GM10847 (cell line): ENCODE results near the gene DYDC2.

Source experiments
- POLR2A ChIP-seq: IDR thresholded peaks from 2 replicates; pipeline ENCODE4 v1.6.1; 2011; ENCODE audit not compliant: insufficient read length; ENCODE audit errors: extremely low read depth

Gene DYDC2, protein sequence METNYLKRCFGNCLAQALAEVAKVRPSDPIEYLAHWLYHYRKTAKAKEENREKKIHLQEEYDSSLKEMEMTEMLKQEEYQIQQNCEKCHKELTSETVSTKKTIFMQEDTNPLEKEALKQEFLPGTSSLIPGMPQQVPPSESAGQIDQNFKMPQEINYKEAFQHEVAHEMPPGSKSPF

DNA sequence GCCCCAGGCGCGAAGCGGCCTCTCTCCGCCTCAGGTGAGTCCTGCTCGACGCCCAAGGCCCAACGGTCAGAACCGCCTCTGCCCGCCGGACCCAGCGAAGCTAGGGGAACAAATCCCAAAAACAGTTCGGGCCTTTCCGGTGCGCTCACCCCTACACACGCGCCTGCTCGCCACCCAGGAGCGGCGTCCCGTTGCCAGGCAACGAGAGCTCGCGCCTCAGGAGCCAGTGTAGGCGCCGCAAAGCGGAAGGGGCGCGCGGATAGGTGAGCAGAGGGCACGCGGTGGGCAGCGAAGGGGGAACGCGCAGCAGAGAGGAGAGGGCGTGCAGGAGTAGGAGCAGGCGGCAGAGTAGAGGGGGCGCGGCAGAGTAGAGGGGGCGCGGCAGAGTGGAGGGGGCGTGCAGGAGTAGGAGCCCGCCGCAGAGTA is at the start of gene DYDC2, which contains the start of gene DYDC1:
Gene DYDC2, plus strand, starts transcription at position 219 of the 426 bp plus-strand sequence. CDS start 5,663 bp downstream, outside the sequence.
Gene DYDC1, minus strand, starts transcription at position 193 of the 426 bp plus-strand sequence. CDS start 4,154 bp downstream, outside the sequence.
- no peak for TF ChIP-seq POLR2A

DNA sequence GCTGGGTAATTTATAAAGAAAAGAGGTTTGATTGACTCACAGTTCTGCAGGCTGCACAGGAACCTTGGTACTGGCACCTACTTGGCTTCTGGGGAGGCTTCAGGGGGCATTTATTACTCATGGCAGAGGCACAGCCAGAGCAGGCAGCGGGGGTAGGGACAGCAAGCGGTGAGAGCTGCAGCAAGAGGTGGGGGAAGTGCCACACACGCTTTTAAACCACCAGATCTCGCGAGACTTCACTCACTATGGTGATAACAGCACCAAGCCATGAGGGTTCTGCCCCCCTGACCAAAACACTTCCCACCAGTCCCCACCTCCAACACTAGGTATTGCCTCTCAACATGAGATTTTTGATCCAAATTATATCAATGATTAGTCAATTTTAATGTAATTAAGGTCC is 43.1 kb upstream of the DYDC2 start:
- TF ChIP-seq POLR2A: no peak

DNA sequence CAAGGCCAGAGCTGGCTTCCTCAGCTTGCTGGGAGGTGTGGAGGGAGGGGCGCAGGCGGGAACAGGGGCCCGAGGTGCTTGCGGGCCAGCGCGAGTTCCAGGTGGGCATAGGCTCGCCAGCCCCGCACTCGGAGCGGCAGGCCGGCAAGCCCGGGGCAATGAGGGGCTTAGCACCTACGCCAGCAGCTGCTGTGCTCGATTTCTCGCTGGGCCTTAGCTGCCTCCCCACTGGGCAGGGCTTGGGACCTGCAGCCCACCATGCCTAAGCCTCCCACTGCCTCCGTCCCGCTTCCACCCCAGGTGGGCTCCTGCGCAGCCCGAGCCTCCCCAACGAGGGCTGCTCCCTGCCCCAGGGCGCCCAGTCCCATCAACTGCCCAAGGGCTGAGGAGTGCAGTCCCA is 41.2 kb upstream of the DYDC2 start:
- no peak for TF ChIP-seq POLR2A

DNA sequence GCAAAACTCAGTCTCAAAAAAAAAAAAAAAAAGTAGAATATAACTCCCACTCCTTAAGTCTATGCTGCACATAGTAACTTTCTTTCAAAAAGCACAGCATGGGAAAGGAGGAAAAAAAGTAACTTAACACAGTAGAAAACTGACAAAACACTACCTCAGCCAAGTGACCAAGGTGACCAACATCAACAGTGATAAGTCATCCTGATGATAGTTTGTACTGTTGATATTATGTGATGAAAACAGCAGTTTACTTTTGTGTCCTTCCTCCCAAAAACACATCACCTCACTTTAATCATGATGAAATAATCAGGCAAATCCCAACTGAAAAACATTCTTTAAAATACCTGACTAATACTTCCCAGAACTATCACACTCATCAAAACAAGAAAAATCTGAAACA is 37.8 kb upstream of the DYDC2 start:
- TF ChIP-seq POLR2A: no peak

DNA sequence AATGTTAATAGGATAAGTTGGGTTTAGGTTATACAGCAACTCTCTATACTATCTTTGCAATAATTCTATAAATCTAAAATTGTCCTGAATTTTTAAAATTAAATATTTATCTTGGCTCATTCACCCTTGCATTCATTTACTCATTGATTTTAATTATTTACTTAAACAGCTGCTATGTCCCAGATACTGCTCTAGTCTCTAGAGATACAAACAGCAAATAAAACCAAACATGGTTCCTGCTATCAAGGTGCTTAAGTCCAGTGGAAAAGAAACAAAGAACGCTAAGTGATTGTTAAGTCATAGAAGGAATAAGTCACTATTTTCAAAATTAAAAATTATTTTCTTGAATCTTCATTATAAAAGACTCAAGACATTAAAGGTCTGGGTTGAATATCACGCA is 37.3 kb upstream of the DYDC2 start:
- no peak for TF ChIP-seq POLR2A

DNA sequence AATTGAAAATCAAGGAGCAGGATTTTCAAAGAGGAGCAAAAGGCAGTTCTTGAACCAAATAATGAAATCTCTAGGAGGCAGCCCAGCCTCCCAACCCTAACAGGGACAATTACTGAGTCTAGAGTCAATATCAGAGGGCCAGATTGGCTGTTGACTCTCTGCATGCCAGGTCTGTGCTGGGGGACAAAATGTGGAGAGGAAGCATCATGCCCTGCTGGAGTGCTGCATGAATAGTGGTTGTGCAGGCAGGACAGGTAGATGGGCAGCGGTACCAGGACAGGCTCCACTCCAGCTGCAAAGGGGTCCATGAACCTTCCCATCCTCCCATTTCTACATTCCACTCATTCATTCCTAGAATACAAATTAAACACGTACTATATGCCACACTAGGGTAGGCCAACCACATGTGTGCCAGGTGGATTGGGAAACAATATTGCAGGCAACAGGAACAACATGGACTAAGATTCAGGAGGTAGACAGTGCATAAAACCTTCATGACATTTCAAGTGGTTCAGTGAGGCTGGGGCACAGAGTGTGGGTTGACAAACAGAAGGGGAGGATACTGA is 36.8 kb upstream of the DYDC2 start:
- no peak for TF ChIP-seq POLR2A

DNA sequence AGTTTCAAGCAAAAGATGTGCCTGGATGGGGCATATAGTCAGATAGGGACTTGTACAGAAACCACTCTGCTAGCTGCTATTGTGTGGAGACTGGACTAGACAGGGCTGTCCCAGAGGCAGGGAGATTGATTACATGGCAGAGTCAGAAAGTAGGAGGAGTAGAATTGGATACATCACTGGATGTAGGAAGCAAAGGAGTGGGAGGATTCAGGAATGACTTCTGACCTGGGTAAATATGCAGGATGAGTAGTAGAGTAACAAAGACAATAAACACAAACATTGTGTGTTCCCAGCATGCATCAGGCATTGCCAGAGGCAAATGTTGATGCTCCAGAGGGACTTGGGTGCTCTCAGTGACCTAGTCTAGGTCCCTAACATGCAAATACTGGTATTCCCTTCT is 36.2 kb upstream of the DYDC2 start:
- TF ChIP-seq POLR2A: no peak

DNA sequence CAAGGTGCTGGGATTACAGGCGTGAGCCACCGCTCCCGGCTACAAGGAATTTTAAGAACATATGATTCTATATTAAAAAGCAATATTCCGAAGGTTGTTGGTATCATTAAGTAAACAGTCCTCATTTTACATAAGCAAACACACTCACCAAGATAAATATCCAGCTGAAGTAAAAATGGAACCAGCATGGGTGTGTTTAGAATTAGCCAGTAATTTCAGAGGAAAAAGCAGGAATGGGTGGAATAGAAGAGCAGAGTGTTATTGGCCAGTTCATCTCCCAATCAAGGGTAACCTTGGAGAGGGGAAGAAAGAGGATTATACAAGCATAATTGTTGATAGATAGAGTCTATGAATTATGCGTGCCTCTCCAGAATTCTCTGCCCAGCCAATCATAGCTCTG is 35.4 kb upstream of the DYDC2 start:
- TF ChIP-seq POLR2A: no peak

DNA sequence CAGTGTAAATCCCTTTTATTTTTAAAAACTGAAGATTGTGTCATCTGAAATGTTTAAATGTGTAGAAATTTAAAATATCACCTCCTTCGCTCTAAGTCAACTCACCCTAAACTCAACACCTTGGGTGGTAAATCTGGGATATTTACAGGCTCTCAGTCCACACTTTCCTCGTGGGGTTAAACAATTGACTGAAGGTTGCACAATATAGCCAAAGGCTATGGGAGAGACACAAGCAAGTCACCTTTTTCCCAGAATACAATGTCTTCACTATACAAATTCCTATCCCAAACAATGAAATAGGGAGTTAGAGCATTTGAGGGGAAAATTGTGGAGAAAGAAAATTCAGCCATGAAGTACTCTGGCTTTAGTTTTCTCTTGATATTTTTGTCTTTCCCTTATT is 34.4 kb upstream of the DYDC2 start:
- no peak for TF ChIP-seq POLR2A

DNA sequence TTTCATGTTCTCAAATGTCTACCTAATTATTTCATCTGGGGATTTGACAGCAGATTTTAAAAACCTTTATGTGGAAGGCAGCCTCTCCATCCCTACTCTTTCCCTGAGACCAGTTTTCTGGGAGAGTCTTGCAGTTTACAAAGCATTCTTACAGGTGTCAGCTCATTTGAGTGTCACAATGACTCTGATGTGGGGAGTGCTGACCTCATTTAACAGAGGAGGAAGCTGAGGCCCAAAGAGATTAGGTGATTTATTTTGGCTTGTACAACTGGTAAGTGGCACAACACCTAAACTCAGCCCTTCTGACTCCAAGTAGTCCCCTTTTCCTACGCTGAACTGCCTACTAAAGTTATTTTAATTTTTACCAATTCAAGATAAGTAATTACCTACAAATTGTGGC is 33.9 kb upstream of the DYDC2 start:
- no peak for TF ChIP-seq POLR2A

DNA sequence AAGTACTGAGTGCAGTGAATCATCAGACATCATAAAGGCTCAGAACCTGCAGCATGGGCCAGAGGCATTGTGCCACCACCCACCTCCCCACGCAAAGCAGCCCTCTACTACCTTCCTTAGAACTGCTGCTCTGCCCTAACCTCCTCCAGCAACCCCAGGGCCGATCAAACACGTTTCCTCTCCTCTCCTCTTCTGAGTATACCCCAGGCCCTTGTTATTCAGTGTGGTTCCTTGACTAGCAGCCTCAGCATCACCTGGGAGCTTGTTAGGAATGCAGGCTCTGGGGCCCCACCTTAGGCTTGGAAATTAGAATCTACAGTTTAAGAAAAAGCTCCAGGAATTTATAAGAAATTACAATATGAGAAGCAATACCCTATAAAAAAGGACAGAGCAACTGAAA is 33.3 kb upstream of the DYDC2 start:
- TF ChIP-seq POLR2A: no peak

DNA sequence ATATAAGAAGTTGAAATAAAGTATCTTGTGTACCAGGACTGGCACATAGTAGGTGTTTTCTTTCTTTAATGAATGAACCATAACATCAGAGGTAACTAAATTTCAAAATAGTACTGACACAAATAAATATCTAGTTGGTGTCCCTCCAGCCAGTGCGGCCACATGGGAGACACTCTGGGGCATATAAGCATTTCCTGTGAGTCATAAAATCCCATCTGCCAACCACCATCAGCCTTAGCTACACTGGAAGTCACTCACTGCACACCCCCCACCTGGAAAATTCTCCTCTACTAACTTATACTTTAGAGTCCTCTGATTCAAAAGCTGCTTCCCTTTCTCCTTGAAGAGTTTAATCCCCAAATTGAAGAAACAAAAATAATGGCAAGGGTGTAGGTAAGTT is 32.5 kb upstream of the DYDC2 start:
- TF ChIP-seq POLR2A: no peak

DNA sequence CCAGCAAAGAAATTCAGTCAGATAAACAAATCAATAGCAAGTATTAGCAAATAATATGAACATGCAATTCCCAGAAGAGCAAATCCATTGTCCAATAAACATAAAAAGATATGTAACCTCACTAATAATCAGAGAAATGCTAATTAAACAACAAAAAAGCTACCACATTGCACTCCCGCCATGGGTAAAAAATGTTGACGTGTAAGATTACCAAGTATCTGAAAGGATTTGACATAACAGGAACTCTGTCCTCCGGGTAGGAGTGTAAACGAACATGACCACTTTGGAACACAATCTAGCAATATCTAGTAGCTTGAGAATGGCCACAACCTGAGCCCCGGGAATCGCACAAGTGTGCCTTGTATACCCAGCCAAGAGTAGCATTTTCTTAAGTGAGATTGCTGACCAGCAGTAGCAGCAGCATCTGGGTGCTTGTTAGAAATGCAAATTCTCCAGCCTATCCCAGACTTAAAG is 31.7 kb upstream of the DYDC2 start:
- TF ChIP-seq POLR2A: no peak

DNA sequence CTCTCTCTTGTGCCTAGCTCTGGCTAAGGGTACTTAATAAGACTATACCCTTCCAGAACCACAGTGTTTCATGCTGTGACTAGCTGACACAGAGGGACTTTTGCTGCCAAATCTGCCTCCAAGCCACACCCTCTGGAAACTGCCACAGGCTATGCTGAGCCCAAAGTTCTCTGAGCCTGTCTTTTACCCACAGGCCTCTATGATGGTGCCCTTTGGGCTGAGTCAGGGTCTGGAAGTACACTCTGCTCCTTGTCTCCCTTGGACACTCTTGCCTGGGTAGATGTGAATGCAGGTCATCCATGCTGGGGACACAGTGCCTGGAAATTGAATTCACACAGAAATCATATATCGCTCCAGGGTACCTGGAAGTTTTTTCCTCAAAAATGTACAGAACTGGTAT is 22.6 kb upstream of the DYDC2 start:
- TF ChIP-seq POLR2A: no peak

DNA sequence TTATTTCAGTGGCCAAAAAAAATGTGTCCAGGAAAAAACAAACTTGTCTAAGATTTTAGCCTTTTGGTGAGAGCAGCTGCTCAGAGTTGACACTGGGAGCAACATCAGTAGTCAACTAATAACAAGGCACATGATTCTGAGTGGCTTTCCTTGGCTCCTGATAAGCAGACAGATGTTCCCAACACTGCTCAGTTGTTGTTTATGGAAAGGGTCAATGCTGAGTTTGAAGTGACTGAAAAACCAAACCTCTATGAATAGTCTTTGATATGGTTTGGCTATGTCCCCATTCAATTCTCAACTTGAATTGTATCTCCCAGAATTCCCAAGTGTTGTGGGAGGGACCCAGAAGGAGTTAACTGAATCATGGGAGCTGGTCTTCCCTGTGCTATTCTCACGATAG is 12.3 kb upstream of the DYDC2 start:
- TF ChIP-seq POLR2A: no peak

DNA sequence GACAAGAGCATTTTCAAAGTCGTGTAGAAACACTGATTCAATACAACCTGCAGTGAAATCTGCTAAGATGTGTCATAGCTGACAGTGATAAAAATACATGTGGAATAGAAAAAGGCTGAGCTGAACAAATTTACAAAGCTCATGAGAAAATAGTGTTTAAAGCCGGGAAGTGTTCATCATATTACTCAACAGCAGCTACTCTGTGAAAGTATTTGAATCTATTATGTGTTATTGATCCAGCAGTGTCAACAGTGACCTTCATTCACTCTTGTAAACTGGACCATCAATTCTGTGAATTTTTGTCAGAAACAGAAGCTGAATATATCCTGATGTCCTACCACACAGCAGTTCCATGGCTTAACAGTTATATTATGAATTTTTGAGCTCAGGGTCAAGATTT is 11.7 kb upstream of the DYDC2 start:
- no peak for TF ChIP-seq POLR2A

DNA sequence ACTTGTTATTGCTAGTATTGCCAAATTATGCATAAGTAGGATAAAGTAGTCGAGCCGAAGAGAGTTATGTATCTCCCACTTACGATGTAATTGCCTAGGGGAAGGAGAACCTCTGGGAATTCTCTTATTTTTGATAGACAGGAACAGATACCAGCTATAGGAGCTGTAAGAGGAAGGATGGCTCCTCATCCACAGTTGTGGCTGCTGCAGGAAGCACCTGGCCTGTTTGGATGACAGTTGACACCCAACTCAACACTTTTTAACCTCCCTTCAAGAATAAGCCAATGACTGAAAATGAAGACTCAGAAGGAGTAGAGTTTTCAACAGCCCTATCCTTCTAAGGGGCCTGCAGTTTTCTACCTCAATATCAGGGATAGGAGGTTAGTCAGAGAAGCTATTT is 6.3 kb upstream of the DYDC2 start:
- no peak for TF ChIP-seq POLR2A
